HEK293 (cell line): ENCODE data around the gene ZHX3.

Experiments
- KLF10 ChIP-seq: fragments of 450-650 bp; IDR thresholded peaks from 2 replicates; pipeline ENCODE4 v1.5.1; 2018; ENCODE audit warnings: missing biosample characterization, mild to moderate bottlenecking, missing genetic modification characterization
- KLF9 ChIP-seq: fragments of 450-650 bp; formaldehyde crosslinking; IDR thresholded peaks from 2 replicates; pipeline ENCODE4 v1.5.1; 2016; ENCODE audit warnings: missing biosample characterization, missing genetic modification characterization, low read depth
- SCRT1 ChIP-seq: fragments of 450-650 bp; formaldehyde crosslinking; IDR thresholded peaks from 2 replicates; pipeline ENCODE4 v1.5.1; 2016; ENCODE audit warnings: missing biosample characterization, missing genetic modification characterization, borderline replicate concordance
- ZBTB7A ChIP-seq: fragments of 450-650 bp; formaldehyde crosslinking; IDR thresholded peaks from 2 replicates; pipeline ENCODE4 v1.5.1; 2016; ENCODE audit warnings: low read depth, missing biosample characterization, missing genetic modification characterization
- ZNF211 ChIP-seq: fragments of 450-650 bp; formaldehyde crosslinking; IDR thresholded peaks from 2 replicates; pipeline ENCODE4 v1.5.1; 2016; ENCODE audit warnings: low read depth, missing biosample characterization, missing genetic modification characterization
- ZNF366 ChIP-seq: fragments of 450-650 bp; formaldehyde crosslinking; conservative IDR thresholded peaks from 2 replicates; pipeline ENCODE4 v1.5.1; 2016; ENCODE audit warnings: missing biosample characterization, missing genetic modification characterization
- ZNF394 ChIP-seq: fragments of 450-650 bp; formaldehyde crosslinking; IDR thresholded peaks from 2 replicates; pipeline ENCODE4 v1.5.1; 2016; ENCODE audit warnings: missing biosample characterization, missing genetic modification characterization, mild to moderate bottlenecking, moderate library complexity, borderline replicate concordance
- ZNF426 ChIP-seq: fragments of 450-650 bp; formaldehyde crosslinking; IDR thresholded peaks from 2 replicates; pipeline ENCODE4 v1.5.1; 2017; ENCODE audit warnings: missing biosample characterization, missing genetic modification characterization, mild to moderate bottlenecking, inconsistent platforms, moderate library complexity
- ZNF529 ChIP-seq: fragments of 450-650 bp; formaldehyde crosslinking; IDR thresholded peaks from 2 replicates; pipeline ENCODE4 v1.5.1; 2017; ENCODE audit warnings: missing genetic modification characterization, missing biosample characterization; ENCODE audit not compliant: insufficient replicate concordance
- ZNF544 ChIP-seq: fragments of 450-650 bp; formaldehyde crosslinking; IDR thresholded peaks from 2 replicates; pipeline ENCODE4 v1.5.0; 2017; ENCODE audit warnings: missing biosample characterization, missing genetic modification characterization
- ZNF664 ChIP-seq: fragments of 450-650 bp; formaldehyde crosslinking; IDR thresholded peaks from 2 replicates; pipeline ENCODE4 v1.5.1; 2016; ENCODE audit warnings: missing biosample characterization, missing genetic modification characterization
- TF ChIP-seq, protein P1 (sequence below): fragments of 450-650 bp; formaldehyde crosslinking; optimal IDR thresholded peaks from 2 replicates; pipeline ENCODE3; 2016; ENCODE audit warnings: missing biosample characterization, mild to moderate bottlenecking, missing genetic modification characterization
- TF ChIP-seq, protein P2 (sequence below): fragments of 450-650 bp; formaldehyde crosslinking; IDR thresholded peaks from 2 replicates; pipeline ENCODE4 v1.5.1; 2017; ENCODE audit warnings: missing biosample characterization, missing genetic modification characterization
- TF ChIP-seq, protein P3 (sequence below): fragments of 450-650 bp; formaldehyde crosslinking; IDR thresholded peaks from 2 replicates; pipeline ENCODE4 v1.5.1; 2016; ENCODE audit warnings: missing biosample characterization, missing genetic modification characterization
- TF ChIP-seq, protein P4 (sequence below): fragments of 450-650 bp; formaldehyde crosslinking; IDR thresholded peaks from 2 replicates; pipeline ENCODE4 v1.5.1; 2016; ENCODE audit warnings: missing biosample characterization, missing genetic modification characterization
- TF ChIP-seq, protein P5 (sequence below): fragments of 450-650 bp; formaldehyde crosslinking; IDR thresholded peaks from 2 replicates; pipeline ENCODE4 v1.5.1; 2016; ENCODE audit warnings: missing biosample characterization, missing genetic modification characterization

Gene ZHX3

GRCh38 chr20:41213150-41213820, 104.2 kb downstream of the ZHX3 start (continued):
- TF ChIP-seq, protein P1, sequence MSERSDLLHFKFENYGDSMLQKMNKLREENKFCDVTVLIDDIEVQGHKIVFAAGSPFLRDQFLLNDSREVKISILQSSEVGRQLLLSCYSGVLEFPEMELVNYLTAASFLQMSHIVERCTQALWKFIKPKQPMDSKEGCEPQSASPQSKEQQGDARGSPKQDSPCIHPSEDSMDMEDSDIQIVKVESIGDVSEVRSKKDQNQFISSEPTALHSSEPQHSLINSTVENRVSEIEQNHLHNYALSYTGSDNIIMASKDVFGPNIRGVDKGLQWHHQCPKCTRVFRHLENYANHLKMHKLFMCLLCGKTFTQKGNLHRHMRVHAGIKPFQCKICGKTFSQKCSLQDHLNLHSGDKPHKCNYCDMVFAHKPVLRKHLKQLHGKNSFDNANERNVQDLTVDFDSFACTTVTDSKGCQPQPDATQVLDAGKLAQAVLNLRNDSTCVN (tag by site-specific recombination): no peak
- TF ChIP-seq, protein P2, sequence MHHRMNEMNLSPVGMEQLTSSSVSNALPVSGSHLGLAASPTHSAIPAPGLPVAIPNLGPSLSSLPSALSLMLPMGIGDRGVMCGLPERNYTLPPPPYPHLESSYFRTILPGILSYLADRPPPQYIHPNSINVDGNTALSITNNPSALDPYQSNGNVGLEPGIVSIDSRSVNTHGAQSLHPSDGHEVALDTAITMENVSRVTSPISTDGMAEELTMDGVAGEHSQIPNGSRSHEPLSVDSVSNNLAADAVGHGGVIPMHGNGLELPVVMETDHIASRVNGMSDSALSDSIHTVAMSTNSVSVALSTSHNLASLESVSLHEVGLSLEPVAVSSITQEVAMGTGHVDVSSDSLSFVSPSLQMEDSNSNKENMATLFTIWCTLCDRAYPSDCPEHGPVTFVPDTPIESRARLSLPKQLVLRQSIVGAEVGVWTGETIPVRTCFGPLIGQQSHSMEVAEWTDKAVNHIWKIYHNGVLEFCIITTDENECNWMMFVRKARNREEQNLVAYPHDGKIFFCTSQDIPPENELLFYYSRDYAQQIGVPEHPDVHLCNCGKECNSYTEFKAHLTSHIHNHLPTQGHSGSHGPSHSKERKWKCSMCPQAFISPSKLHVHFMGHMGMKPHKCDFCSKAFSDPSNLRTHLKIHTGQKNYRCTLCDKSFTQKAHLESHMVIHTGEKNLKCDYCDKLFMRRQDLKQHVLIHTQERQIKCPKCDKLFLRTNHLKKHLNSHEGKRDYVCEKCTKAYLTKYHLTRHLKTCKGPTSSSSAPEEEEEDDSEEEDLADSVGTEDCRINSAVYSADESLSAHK (tag by site-specific recombination): no peak
- TF ChIP-seq ZNF394 (tag by site-specific recombination): no peak
- TF ChIP-seq ZBTB7A (tag by site-specific recombination): no peak
- TF ChIP-seq ZNF426 (tag by site-specific recombination): no peak
- TF ChIP-seq SCRT1 (tag by site-specific recombination): no peak
- peak; percentile 41 for TF ChIP-seq ZNF366 (tag by site-specific recombination)
- 0 out of 2 replicates have a peak, but pooled peaks have one; percentile 25 for TF ChIP-seq KLF10
- TF ChIP-seq ZNF664 (tag by site-specific recombination): no peak
- TF ChIP-seq ZNF529 (tag by site-specific recombination): no peak
- no peak for TF ChIP-seq ZNF544
- peak; percentile 87 for TF ChIP-seq KLF9
- TF ChIP-seq, protein P3, sequence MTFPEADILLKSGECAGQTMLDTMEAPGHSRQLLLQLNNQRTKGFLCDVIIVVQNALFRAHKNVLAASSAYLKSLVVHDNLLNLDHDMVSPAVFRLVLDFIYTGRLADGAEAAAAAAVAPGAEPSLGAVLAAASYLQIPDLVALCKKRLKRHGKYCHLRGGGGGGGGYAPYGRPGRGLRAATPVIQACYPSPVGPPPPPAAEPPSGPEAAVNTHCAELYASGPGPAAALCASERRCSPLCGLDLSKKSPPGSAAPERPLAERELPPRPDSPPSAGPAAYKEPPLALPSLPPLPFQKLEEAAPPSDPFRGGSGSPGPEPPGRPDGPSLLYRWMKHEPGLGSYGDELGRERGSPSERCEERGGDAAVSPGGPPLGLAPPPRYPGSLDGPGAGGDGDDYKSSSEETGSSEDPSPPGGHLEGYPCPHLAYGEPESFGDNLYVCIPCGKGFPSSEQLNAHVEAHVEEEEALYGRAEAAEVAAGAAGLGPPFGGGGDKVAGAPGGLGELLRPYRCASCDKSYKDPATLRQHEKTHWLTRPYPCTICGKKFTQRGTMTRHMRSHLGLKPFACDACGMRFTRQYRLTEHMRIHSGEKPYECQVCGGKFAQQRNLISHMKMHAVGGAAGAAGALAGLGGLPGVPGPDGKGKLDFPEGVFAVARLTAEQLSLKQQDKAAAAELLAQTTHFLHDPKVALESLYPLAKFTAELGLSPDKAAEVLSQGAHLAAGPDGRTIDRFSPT (tag by site-specific recombination): no peak
- TF ChIP-seq, protein P4, sequence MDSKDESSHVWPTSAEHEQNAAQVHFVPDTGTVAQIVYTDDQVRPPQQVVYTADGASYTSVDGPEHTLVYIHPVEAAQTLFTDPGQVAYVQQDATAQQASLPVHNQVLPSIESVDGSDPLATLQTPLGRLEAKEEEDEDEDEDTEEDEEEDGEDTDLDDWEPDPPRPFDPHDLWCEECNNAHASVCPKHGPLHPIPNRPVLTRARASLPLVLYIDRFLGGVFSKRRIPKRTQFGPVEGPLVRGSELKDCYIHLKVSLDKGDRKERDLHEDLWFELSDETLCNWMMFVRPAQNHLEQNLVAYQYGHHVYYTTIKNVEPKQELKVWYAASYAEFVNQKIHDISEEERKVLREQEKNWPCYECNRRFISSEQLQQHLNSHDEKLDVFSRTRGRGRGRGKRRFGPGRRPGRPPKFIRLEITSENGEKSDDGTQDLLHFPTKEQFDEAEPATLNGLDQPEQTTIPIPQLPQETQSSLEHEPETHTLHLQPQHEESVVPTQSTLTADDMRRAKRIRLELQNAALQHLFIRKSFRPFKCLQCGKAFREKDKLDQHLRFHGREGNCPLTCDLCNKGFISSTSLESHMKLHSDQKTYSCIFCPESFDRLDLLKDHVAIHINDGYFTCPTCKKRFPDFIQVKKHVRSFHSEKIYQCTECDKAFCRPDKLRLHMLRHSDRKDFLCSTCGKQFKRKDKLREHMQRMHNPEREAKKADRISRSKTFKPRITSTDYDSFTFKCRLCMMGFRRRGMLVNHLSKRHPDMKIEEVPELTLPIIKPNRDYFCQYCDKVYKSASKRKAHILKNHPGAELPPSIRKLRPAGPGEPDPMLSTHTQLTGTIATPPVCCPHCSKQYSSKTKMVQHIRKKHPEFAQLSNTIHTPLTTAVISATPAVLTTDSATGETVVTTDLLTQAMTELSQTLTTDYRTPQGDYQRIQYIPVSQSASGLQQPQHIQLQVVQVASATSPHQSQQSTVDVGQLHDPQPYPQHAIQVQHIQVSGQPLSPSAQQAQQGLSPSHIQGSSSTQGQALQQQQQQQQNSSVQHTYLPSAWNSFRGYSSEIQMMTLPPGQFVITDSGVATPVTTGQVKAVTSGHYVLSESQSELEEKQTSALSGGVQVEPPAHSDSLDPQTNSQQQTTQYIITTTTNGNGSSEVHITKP (tag by site-specific recombination): peak; percentile 98
- TF ChIP-seq, protein P5, sequence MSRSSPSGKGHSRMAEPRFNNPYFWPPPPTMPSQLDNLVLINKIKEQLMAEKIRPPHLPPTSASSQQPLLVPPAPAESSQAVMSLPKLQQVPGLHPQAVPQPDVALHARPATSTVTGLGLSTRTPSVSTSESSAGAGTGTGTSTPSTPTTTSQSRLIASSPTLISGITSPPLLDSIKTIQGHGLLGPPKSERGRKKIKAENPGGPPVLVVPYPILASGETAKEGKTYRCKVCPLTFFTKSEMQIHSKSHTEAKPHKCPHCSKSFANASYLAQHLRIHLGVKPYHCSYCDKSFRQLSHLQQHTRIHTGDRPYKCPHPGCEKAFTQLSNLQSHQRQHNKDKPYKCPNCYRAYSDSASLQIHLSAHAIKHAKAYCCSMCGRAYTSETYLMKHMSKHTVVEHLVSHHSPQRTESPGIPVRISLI (tag by site-specific recombination): no peak
- no peak for TF ChIP-seq ZNF211 (tag by site-specific recombination)
